Neural progenitor cell (in vitro differentiated cells): Measurements from ENCODE around the gene CCL4L2.

Experiments
- EZH2 ChIP-seq: fragments of 200-600 bp; sonication (generic); IDR thresholded peaks from 2 replicates; pipeline ENCODE4 v1.6.1; 2017; ENCODE audit warnings: antibody characterized with exemption, mild to moderate bottlenecking, moderate library complexity
- EZH2phosphoT487 ChIP-seq: fragments of 200-600 bp; sonication (generic); IDR thresholded peaks from 2 replicates; pipeline ENCODE4 v1.6.1; 2017; ENCODE audit warnings: antibody characterized with exemption
- TF ChIP-seq, protein P1 (sequence below): fragments of 200-600 bp; sonication (generic); IDR thresholded peaks from 2 replicates; pipeline ENCODE4 v1.5.1; 2017; ENCODE audit warnings: antibody characterized with exemption, mild to moderate bottlenecking

DNA sequence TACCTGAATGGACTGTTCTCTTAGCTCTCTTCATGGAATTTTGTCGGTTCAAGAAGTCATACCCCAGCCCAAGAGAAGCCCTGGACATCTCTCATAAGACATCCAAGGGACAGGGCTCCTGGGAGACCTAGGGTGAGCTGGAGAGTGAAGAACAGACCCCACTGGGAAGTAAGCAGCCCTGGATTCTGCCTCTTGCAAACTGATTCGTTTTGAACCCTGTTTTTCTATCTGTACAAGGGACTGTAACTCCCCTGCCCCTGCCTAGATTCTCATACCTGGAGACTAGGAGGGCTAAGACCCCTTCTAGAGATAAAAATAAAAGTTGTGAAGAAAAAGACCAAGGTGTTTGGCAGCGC lies 14.8 kb upstream of the CCL4L2 start:
- TF ChIP-seq, protein P1, sequence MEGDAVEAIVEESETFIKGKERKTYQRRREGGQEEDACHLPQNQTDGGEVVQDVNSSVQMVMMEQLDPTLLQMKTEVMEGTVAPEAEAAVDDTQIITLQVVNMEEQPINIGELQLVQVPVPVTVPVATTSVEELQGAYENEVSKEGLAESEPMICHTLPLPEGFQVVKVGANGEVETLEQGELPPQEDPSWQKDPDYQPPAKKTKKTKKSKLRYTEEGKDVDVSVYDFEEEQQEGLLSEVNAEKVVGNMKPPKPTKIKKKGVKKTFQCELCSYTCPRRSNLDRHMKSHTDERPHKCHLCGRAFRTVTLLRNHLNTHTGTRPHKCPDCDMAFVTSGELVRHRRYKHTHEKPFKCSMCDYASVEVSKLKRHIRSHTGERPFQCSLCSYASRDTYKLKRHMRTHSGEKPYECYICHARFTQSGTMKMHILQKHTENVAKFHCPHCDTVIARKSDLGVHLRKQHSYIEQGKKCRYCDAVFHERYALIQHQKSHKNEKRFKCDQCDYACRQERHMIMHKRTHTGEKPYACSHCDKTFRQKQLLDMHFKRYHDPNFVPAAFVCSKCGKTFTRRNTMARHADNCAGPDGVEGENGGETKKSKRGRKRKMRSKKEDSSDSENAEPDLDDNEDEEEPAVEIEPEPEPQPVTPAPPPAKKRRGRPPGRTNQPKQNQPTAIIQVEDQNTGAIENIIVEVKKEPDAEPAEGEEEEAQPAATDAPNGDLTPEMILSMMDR: no peak
- TF ChIP-seq EZH2: no peak
- no peak for TF ChIP-seq EZH2phosphoT487
